Heart left ventricle (tissue), 16 donors: Measurements from ENCODE around the gene CAMK2B. TPM values are rescaled to one million over a fixed set of nuclear protein-coding genes. Genes with fewer than 3 reads are reported as not detected.

ENCODE experiments used
- ATAC-seq, 4 donors: fragments of 200-7000 bp; cut with Tn5 transposase; one replicate each; pipeline ENCODE4 v1.9.1; 2020 to 2022; ENCODE audit warnings: moderate library complexity in 4 of 4, mild to moderate bottlenecking in 3 of 4, moderate number of reproducible peaks in 1 of 4
- DNase-seq, 5 donors: peaks; one replicate each; pipeline ENCODE4 v3.0.0-alpha.2; 2020
- H3K27ac ChIP-seq, 12 donors: fragments of 200-600 bp; sonication (generic) in 4 of 12; one replicate each; pipeline versions ENCODE4 v1.5.0 to v1.8.0; 2016 to 2022; ENCODE audit warnings: mild to moderate bottlenecking in 2 of 12
- H3K27me3 ChIP-seq, 9 donors: fragments of 200-600 bp; sonication (generic) in 2 of 9; one replicate each; pipeline versions ENCODE4 v1.5.1 to v1.8.0; 2016 to 2022; ENCODE audit warnings: mild to moderate bottlenecking in 3 of 9
- H3K36me3 ChIP-seq, 9 donors: fragments of 200-600 bp; sonication (generic) in 2 of 9; one replicate each; pipeline versions ENCODE4 v1.5.0 to v1.8.0; 2018 to 2022; ENCODE audit warnings: mild to moderate bottlenecking in 2 of 9
- H3K4me1 ChIP-seq, 12 donors: fragments of 200-600 bp; sonication (generic) in 4 of 12; one replicate each; pipeline versions ENCODE4 v1.5.0 to v1.8.0; 2016 to 2022; ENCODE audit warnings: mild to moderate bottlenecking in 3 of 12
- H3K4me3 ChIP-seq, 12 donors: fragments of 200-600 bp; sonication (generic) in 4 of 12; one replicate each; pipeline versions ENCODE4 v1.5.0 to v1.8.0; 2017 to 2022; ENCODE audit warnings: mild to moderate bottlenecking in 9 of 12, moderate library complexity in 4 of 12
- H3K9me3 ChIP-seq, 12 donors: fragments of 200-600 bp; sonication (generic) in 4 of 12; one replicate each; pipeline versions ENCODE4 v1.5.0 to v1.8.0; 2016 to 2022; ENCODE audit warnings: mild to moderate bottlenecking in 1 of 12
- CTCF ChIP-seq, 12 donors: fragments of 200-600 bp; sonication (generic) in 4 of 12; IDR thresholded peaks; one replicate each; pipeline versions ENCODE4 v1.5.0 to v1.8.0; 2018 to 2022; ENCODE audit warnings: antibody characterized with exemption in 12 of 12, mild to moderate bottlenecking in 5 of 12
- POLR2A ChIP-seq, 2 donors: fragments of 450-650 bp; IDR thresholded peaks; one replicate each; pipeline ENCODE4 v1.6.1; 2017; ENCODE audit warnings: antibody characterized with exemption in 2 of 2, mild to moderate bottlenecking in 2 of 2, moderate library complexity in 2 of 2
- WGBS, 4 donors: extraction: QIAGEN DNeasy Blood & Tissue Kit in 2 of 4; methylation state at CpG; one replicate each; pipeline versions ENCODE4 v1.1.5 to v1.1.7; 2013 to 2018; 5-methylcytosine and 5-hydroxymethylcytosine counted together
- intact Hi-C, 10 donors: fragments of 100-400 bp; cut with DNase I; formaldehyde crosslinking; loops; one replicate each; pipeline versions ENCODE4 v1.11.1 to v1.14.2; 2022
- polyA plus RNA-seq, 2 donors: library from polyadenylated mRNA; stranded (reverse); fragments of 200-250 nt; gene quantifications; one replicate each; pipeline ENCODE4 v1.2.3, GENCODE V29; 2013
- total RNA-seq, 9 donors: library from RNA; depleted of rRNA in 2 of 9; stranded (reverse); fragments of >200 nt in 2 of 9; fragmentation: NEBNext Ultra II Directional in 3 of 9; extraction: Animal tissue kit (Norgen Biotek cat#: 25700) in 3 of 9; gene quantifications; one replicate each; pipeline versions ENCODE4 v1.1.0 to v1.2.4, GENCODE V29; 2016 to 2023
- donor health status: ischemic (EF 13 %, LVEDD 7.1; RV severe dilation, severe dysfunction).
- donor health status: healthy with polysubstance abuse.
- donor health status: DM: no; HTN: yes; CAD: no.
- donor health status: DM: no; HTN: no; CAD: no.
- donor health status: ischemic (EF 25% LVEDD 6.9; RV normal size, moderate dysfunction).
- donor health status: ischemic (EF 25% LVEDD 5.7; RV mildly dilated, moderate dysfunction).
- donor health status: healthy.
- donor health status: DM: yes; HTN: yes; CAD: no.
- donor health status: ischemic (EF 35%, LVEDD 5.7; RV mildly dilated, moderate dysfunction).
- donor health status: nonischemic (EF 11% LVEDD 7.7; RV severe dilation, severe dysfunction).
- donor health status: DM: yes; HTN: yes; CAD: no.
- donor health status: PGD.
- donor health status: ischemic (EF 29% LVEDD 5.4; RV normal size, mild dysfunction).
- donor health status: nonischemic (EF 23%, LVEDD 6.1; RV moderate dilation, normal function).

The CAMK2B gene
- total and polyA plus RNA-seq, 11 donors, result 35.7 to 141 (median 103) TPM

GRCh38 chr7:44264221-44264931, 61.0 kb downstream of the CAMK2B start:
- DNase-seq (peak in 2 of 5 donors; percentile 69 to 72), ATAC-seq (peak in 2 of 4 donors; percentile 18 to 47)
- Histone ChIP-seq H3K4me3 (no peak overlapping the region), H3K9me3 (no peaks in the 10 kb centered on the region), H3K27ac (peak overlapping the region in 3 of 12 donors; percentile 23 to 95 (median 62)), H3K27me3 (no peaks in the 10 kb centered on the region), H3K4me1 (peaks cover 5 to 79% (median 44%) of the 10 kb centered on the region in 12 donors), H3K36me3 (no peaks in the 10 kb centered on the region)
- intact Hi-C loops, result loop anchor here in 1 of 10 donors (10.0 kb wide), 1 partner anchor 60 kb away; the partner anchor contains the start of gene YKT6
- TF ChIP-seq CTCF (IDR thresholded peaks at IDR 0.05), result no peak
- TF ChIP-seq POLR2A (IDR thresholded peaks at IDR 0.05), result no peak
- 30 to 47% (median 38%) methylated on average over 9 to 11 of the region's 11 CpGs for WGBS, 4 donors

- 70 to 76% (median 75%) methylated on average over 16 to 20 of the region's 20 CpGs for WGBS, 4 donors
- Histone ChIP-seq H3K27me3 (no peaks in the 10 kb centered on the region), H3K4me1 (peaks cover 7 to 79% (median 46%) of the 10 kb centered on the region in 12 donors), H3K27ac (peak overlapping the region in 7 of 12 donors; percentile 5 to 95 (median 36)), H3K36me3 (no peaks in the 10 kb centered on the region), H3K9me3 (no peaks in the 10 kb centered on the region), H3K4me3 (no peak overlapping the region)
- no peak for TF ChIP-seq CTCF (IDR thresholded peaks at IDR 0.05)
- TF ChIP-seq POLR2A (IDR thresholded peaks at IDR 0.05), result no peak
- intact Hi-C loops, result loop anchor here in 1 of 10 donors (10.0 kb wide), 1 partner anchor 59 kb away; the partner anchor contains the start of gene YKT6
- DNase-seq (no peak), ATAC-seq (no peak)
These were observed 61.9 kb downstream of the CAMK2B start for GRCh38 chr7:44263326-44264082.

- 44 to 87% (median 81%) methylated on average over 7 to 9 of the region's 9 CpGs for WGBS, 4 donors
- DNase-seq (no peak), ATAC-seq (no peak)
- no peak overlapping the region for H3K4me3 ChIP-seq
- no peak for TF ChIP-seq POLR2A (IDR thresholded peaks at IDR 0.05)
- TF ChIP-seq CTCF (IDR thresholded peaks at IDR 0.05), result no peak
- intact Hi-C loops, result loop anchor here in 1 of 10 donors (10.0 kb wide), 1 partner anchor 57 kb away; the partner anchor contains the start of gene YKT6
- no peaks in the 10 kb centered on the region for H3K36me3 ChIP-seq
- H3K27ac ChIP-seq, result peak overlapping the region in 6 of 12 donors; percentile 5 to 95 (median 10)
- no peaks in the 10 kb centered on the region for H3K9me3 ChIP-seq
- no peaks in the 10 kb centered on the region for H3K27me3 ChIP-seq
- H3K4me1 ChIP-seq, result peaks cover 18 to 86% (median 56%) of the 10 kb centered on the region in 12 donors
These were observed 63.4 kb downstream of the CAMK2B start for GRCh38 chr7:44262031-44262430.

- Histone ChIP-seq H3K4me3 (no peak overlapping the region), H3K4me1 (peaks cover 18 to 94% (median 64%) of the 10 kb centered on the region in 12 donors), H3K27me3 (no peaks in the 10 kb centered on the region), H3K9me3 (no peaks in the 10 kb centered on the region), H3K27ac (peak overlapping the region in 4 of 12 donors; percentile 18 to 96 (median 93)), H3K36me3 (no peaks in the 10 kb centered on the region)
- intact Hi-C loops, result loop anchor here in 1 of 10 donors (10.0 kb wide), 1 partner anchor 56 kb away; the partner anchor contains the start of gene YKT6
- 73 to 82% (median 81%) methylated on average over 3 to 5 of the region's 5 CpGs for WGBS, 4 donors
- DNase-seq (no peak), ATAC-seq (no peak)
- no peak for TF ChIP-seq CTCF (IDR thresholded peaks at IDR 0.05)
- no peak for TF ChIP-seq POLR2A (IDR thresholded peaks at IDR 0.05)
These were observed 64.2 kb downstream of the CAMK2B start for GRCh38 chr7:44261240-44261639.
